HCT116 (cell line): ENCODE data around the gene PCLO. TPM values are rescaled to one million over a fixed set of nuclear protein-coding genes. Genes with fewer than 3 reads are reported as not detected.

Experiments used
- ATAC-seq: fragments of 200-7000 bp; cut with Tn5 transposase; 2 replicates; pipeline ENCODE4 v1.9.1; 2020; ENCODE audit warnings: mild to moderate bottlenecking, moderate library complexity
- BruUV-seq: library from RNA; stranded (reverse); fragments of 400-500 nt; replicated peaks from 2 replicates; lab custom pipeline; 2021; lab: Mats Ljungman, UMichigan
- CTCF ChIA-PET: fragments of 300-600 bp; sonication (Branson Sonifier 250); formaldehyde crosslinking; loops from one replicate; lab custom pipeline; 2021; ENCODE audit warnings: antibody characterized with exemption; lab: Charles Lee
- POLR2A ChIA-PET: fragments of 300-600, 350-600 bp; sonication (Branson Sonifier 250); formaldehyde crosslinking; loops from one replicate; lab custom pipeline; 2021; ENCODE audit warnings: antibody characterized with exemption; lab: Charles Lee
- RAD21 ChIA-PET, 2 experiments: fragments of 300-600 bp; sonication (Branson Sonifier 250); formaldehyde crosslinking; loops; one replicate each; lab custom pipeline; 2023; ENCODE audit warnings: low total read pairs in 2 of 2; ENCODE audit not compliant: uncharacterized antibody in 2 of 2, unreplicated experiment in 2 of 2, low non-redundant PET in 1 of 2; lab: Charles Lee
- DNase-seq: peaks from one replicate; pipeline ENCODE4 v3.0.0-alpha.2; 2010; ENCODE audit warnings: low read depth, low spot score
- H2AFZ ChIP-seq: fragments of 200-600 bp; shearing (Covaris generic), sonication (generic); 2 replicates; pipeline ENCODE4 v1.6.1; 2017; ENCODE audit warnings: low read depth, mixed run types, mixed read lengths, antibody characterized with exemption, low read length; ENCODE audit not compliant: poor library complexity, severe bottlenecking
- H3K27ac ChIP-seq: 2 replicates; pipeline ENCODE4 v1.5.1; 2012; ENCODE audit warnings: low read depth, low read length
- H3K27me3 ChIP-seq: fragments of 200-600 bp; sonication (generic); 2 replicates; pipeline ENCODE4 v1.6.1; 2016; ENCODE audit warnings: mixed run types, low read length, mixed read lengths; ENCODE audit not compliant: insufficient read depth
- H3K36me3 ChIP-seq, 2 experiments: fragments of 200-500 bp in 1 of 2; fragments of 200-600 bp in 1 of 2; sonication (Bioruptor generic) in 1 of 2; sonication (generic) in 1 of 2; 2 replicates each; pipeline versions ENCODE4 v1.5.1 to v1.6.1; 2014 to 2016; ENCODE audit warnings: low read length in 2 of 2, inconsistent platforms in 1 of 2, mixed read lengths in 1 of 2, mixed run types in 1 of 2; ENCODE audit not compliant: insufficient read depth in 2 of 2, control insufficient read depth in 1 of 2
- H3K4me1 ChIP-seq, 2 experiments: fragments of 200-600 bp in 1 of 2; sonication (generic) in 1 of 2; 2 replicates each; pipeline versions ENCODE4 v1.5.1 to v1.6.1; 2012 to 2017; ENCODE audit warnings: low read length in 2 of 2, inconsistent platforms in 1 of 2, mild to moderate bottlenecking in 1 of 2, mixed read lengths in 1 of 2, mixed run types in 1 of 2, moderate library complexity in 1 of 2; ENCODE audit not compliant: insufficient read depth in 2 of 2, control insufficient read depth in 1 of 2
- H3K4me2 ChIP-seq: fragments of 200-600 bp; sonication (generic); 2 replicates; pipeline ENCODE4 v1.6.1; 2017; ENCODE audit warnings: mixed run types, low read length, mixed read lengths
- H3K4me3 ChIP-seq, 2 experiments: fragments of 200-600 bp in 1 of 2; sonication (generic) in 1 of 2; replicated peaks in 1 of 2; 2 replicates each; pipeline ENCODE4 v1.5.1; 2011 to 2016; ENCODE audit warnings: low read length in 2 of 2, control low read depth in 1 of 2, low read depth in 1 of 2, mild to moderate bottlenecking in 1 of 2, mixed read lengths in 1 of 2, mixed run types in 1 of 2
- H3K79me2 ChIP-seq: fragments of 200-600 bp; sonication (generic); 2 replicates; pipeline ENCODE4 v1.6.1; 2017; ENCODE audit warnings: mild to moderate bottlenecking, mixed run types, low read length, moderate library complexity, mixed read lengths; ENCODE audit not compliant: insufficient read depth
- H3K9ac ChIP-seq: fragments of 200-600 bp; sonication (generic); 2 replicates; pipeline ENCODE4 v1.6.1; 2016; ENCODE audit warnings: low read length, mixed read lengths
- H3K9me2 ChIP-seq: fragments of 200-600 bp; sonication (generic), shearing (Covaris generic); 2 replicates; pipeline ENCODE4 v1.6.1; 2017; ENCODE audit warnings: mixed run types, mild to moderate bottlenecking, moderate library complexity; ENCODE audit not compliant: insufficient read depth
- H3K9me3 ChIP-seq, 2 experiments: fragments of 200-500 bp in 1 of 2; fragments of 200-600 bp in 1 of 2; sonication (Bioruptor generic) in 1 of 2; sonication (generic) in 1 of 2; 2 replicates each; pipeline ENCODE4 v1.6.1; 2014 to 2017; ENCODE audit warnings: low read length in 2 of 2, mixed read lengths in 2 of 2, inconsistent platforms in 1 of 2, low read depth in 1 of 2, mild to moderate bottlenecking in 1 of 2, mixed run types in 1 of 2, moderate library complexity in 1 of 2; ENCODE audit not compliant: control insufficient read depth in 1 of 2, insufficient read depth in 1 of 2
- H4K20me1 ChIP-seq: fragments of 200-600 bp; sonication (generic), shearing (Covaris generic); 2 replicates; pipeline ENCODE4 v1.6.1; 2017; ENCODE audit warnings: mixed run types, mild to moderate bottlenecking, moderate library complexity; ENCODE audit not compliant: insufficient read depth
- CBX3 ChIP-seq: IDR thresholded peaks from 2 replicates; pipeline ENCODE4 v1.6.1; 2012; ENCODE audit warnings: low read depth
- CEBPB ChIP-seq: IDR thresholded peaks from 2 replicates; pipeline ENCODE4 v1.6.1; 2012; ENCODE audit warnings: low read depth
- CTCF ChIP-seq, 3 experiments: fragments of 200-600 bp in 1 of 3; sonication (generic) in 1 of 3; IDR thresholded peaks in 2 of 3; conservative IDR thresholded peaks in 1 of 3; 2 replicates each; pipeline ENCODE4 v1.5.1; 2012 to 2017; ENCODE audit warnings: low read depth in 2 of 3, low read length in 2 of 3, antibody characterized with exemption in 1 of 3, borderline replicate concordance in 1 of 3, control low read depth in 1 of 3, mild to moderate bottlenecking in 1 of 3, mixed read lengths in 1 of 3, mixed run types in 1 of 3, moderate library complexity in 1 of 3; ENCODE audit not compliant: insufficient read depth in 1 of 3
- EGR1 ChIP-seq: IDR thresholded peaks from 2 replicates; pipeline ENCODE4 v1.6.1; 2012; ENCODE audit warnings: low read depth
- EZH2 ChIP-seq: fragments of 200-600 bp; sonication (generic); IDR thresholded peaks from 2 replicates; pipeline ENCODE4 v1.6.1; 2017; ENCODE audit warnings: antibody characterized with exemption, mixed run types
- EZH2phosphoT487 ChIP-seq: fragments of 200-600 bp; IDR thresholded peaks from 2 replicates; pipeline ENCODE4 v1.6.1; 2018; ENCODE audit warnings: antibody characterized with exemption, borderline replicate concordance
- JUND ChIP-seq: IDR thresholded peaks from 2 replicates; pipeline ENCODE4 v1.6.1; 2012
- MAX ChIP-seq: IDR thresholded peaks from 2 replicates; pipeline ENCODE4 v1.6.1; 2012
- POLR2A ChIP-seq: IDR thresholded peaks from 2 replicates; pipeline ENCODE4 v1.7.0; 2011; ENCODE audit warnings: borderline replicate concordance; ENCODE audit not compliant: insufficient read depth, insufficient read length; ENCODE audit errors: extremely low read depth
- POLR2AphosphoS5 ChIP-seq: IDR thresholded peaks from 2 replicates; pipeline ENCODE4 v1.6.1; 2011; ENCODE audit warnings: mild to moderate bottlenecking, low read depth, low read length, moderate library complexity
- RAD21 ChIP-seq: IDR thresholded peaks from 2 replicates; pipeline ENCODE4 v1.6.1; 2012; ENCODE audit warnings: low read depth, mild to moderate bottlenecking
- SIN3A ChIP-seq: IDR thresholded peaks from 2 replicates; pipeline ENCODE4 v1.6.1; 2012; ENCODE audit warnings: low read depth
- SP1 ChIP-seq: IDR thresholded peaks from 2 replicates; pipeline ENCODE4 v1.6.1; 2012; ENCODE audit warnings: low read depth
- TCF7L2 ChIP-seq: IDR thresholded peaks from 2 replicates; pipeline ENCODE4 v1.7.0; 2011; ENCODE audit warnings: borderline replicate concordance, inconsistent platforms; ENCODE audit not compliant: insufficient read depth, insufficient read length; ENCODE audit errors: extremely low read depth
- YY1 ChIP-seq: IDR thresholded peaks from 2 replicates; pipeline ENCODE4 v1.6.1; 2011; ENCODE audit warnings: low read length, low read depth, moderate library complexity, mild to moderate bottlenecking; ENCODE audit not compliant: insufficient replicate concordance; ENCODE audit errors: extremely low read depth
- ZBTB33 ChIP-seq: IDR thresholded peaks from 2 replicates; pipeline ENCODE4 v1.6.1; 2011; ENCODE audit warnings: mild to moderate bottlenecking, low read length, moderate library complexity; ENCODE audit not compliant: insufficient replicate concordance; ENCODE audit errors: extremely low read depth
- ZFX ChIP-seq: fragments of 450-650 bp; IDR thresholded peaks from 2 replicates; pipeline ENCODE4 v1.6.1; 2017
- ZNF274 ChIP-seq: fragments of 200-500 bp; sonication (Bioruptor generic); IDR thresholded peaks from 2 replicates; pipeline ENCODE4 v1.6.1; 2014; ENCODE audit warnings: mild to moderate bottlenecking, low read depth, low read length, inconsistent platforms
- intact Hi-C: fragments of 100-400 bp; cut with micrococcal nuclease; formaldehyde crosslinking; loops from 2 replicates; pipeline ENCODE4 v1.10.0; 2022
- total RNA-seq: library from RNA; stranded (reverse); gene quantifications from one replicate; pipeline ENCODE4 v1.2.1, GENCODE V29; 2021; ENCODE audit not compliant: unreplicated experiment

PCLO gene
- total RNA-seq, 1 experiment from 2014 or later = 2.4 TPM

GRCh38 chr7:82705517-82706260, 457.0 kb downstream of the PCLO start:
- no peak overlapping the region for H3K4me2 ChIP-seq
- H3K79me2 ChIP-seq = no peaks in the 10 kb centered on the region
- peaks cover 3 to 4% of the 10 kb centered on the region in 2 experiments; a peak in 3 of 4 replicates for H3K4me1 ChIP-seq
- H2AFZ ChIP-seq = no peak overlapping the region
- no peak for TF ChIP-seq YY1
- TF ChIP-seq CEBPB = no peak
- no peak for TF ChIP-seq ZNF274
- no peak for TF ChIP-seq TCF7L2
- TF ChIP-seq MAX = no peak
- TF ChIP-seq SP1 = no peak
- no peak for TF ChIP-seq ZFX
- ChIA-PET POLR2A (no interaction called here), RAD21 (no interaction called here), CTCF (no interaction called here)
- no TSS peak for BruUV-seq
- H4K20me1 ChIP-seq = no peaks in the 10 kb centered on the region
- H3K9me2 ChIP-seq = peaks cover 3% of the 10 kb centered on the region; the same call in 1 of the 2 replicates
- H3K4me3 ChIP-seq = no peak overlapping the region
- intact Hi-C loops = no loop called here
- no peaks in the 10 kb centered on the region for H3K27me3 ChIP-seq
- H3K9ac ChIP-seq = no peak overlapping the region
- no peak overlapping the region for H3K27ac ChIP-seq
- no peaks in the 10 kb centered on the region for H3K36me3 ChIP-seq
- no peaks in the 10 kb centered on the region for H3K9me3 ChIP-seq
- ATAC-seq (no peak), DNase-seq (no peak)

- no peak overlapping the region for H3K27ac ChIP-seq
- RAD21 ChIA-PET = no interaction called here
- no peak overlapping the region for H3K4me2 ChIP-seq
- BruUV-seq = no TSS peak
- DNase-seq (no peak), ATAC-seq (no peak)
- POLR2A ChIA-PET = no interaction called here
- intact Hi-C loops = no loop called here
- H3K4me3 ChIP-seq = no peak overlapping the region
- CTCF ChIA-PET = interaction anchor here (0.5 kb wide), 1 partner anchor 21 kb away, joined by 3 read pairs; no protein-coding TSS in a partner anchor
- H3K9ac ChIP-seq = no peak overlapping the region
- H3K36me3 ChIP-seq = no peaks in the 10 kb centered on the region
- H4K20me1 ChIP-seq = no peaks in the 10 kb centered on the region
- peaks cover 16 to 20% of the 10 kb centered on the region in 2 experiments; a peak in 3 of 4 replicates for H3K4me1 ChIP-seq
- peaks cover 3% of the 10 kb centered on the region; the same call in 1 of the 2 replicates for H3K9me2 ChIP-seq
- H3K9me3 ChIP-seq = no peaks in the 10 kb centered on the region
- no peak overlapping the region for H2AFZ ChIP-seq
- no peaks in the 10 kb centered on the region for H3K79me2 ChIP-seq
- no peaks in the 10 kb centered on the region for H3K27me3 ChIP-seq
- TF ChIP-seq SIN3A (no peak), JUND (no peak), ZBTB33 (no peak), POLR2A (no peak), CEBPB (no peak), CBX3 (no peak), EZH2phosphoT487 (no peak), RAD21 (no peak), POLR2AphosphoS5 (no peak), CTCF (IDR thresholded peaks at IDR 0.05 in 2 of 3, conservative IDR thresholded peaks at IDR 0.05 in 1 of 3; ENCODE audit: borderline replicate concordance in 1 of 3, insufficient read depth in 1 of 3, low read depth in 2 of 3, low read length in 2 of 3) (no peak), EZH2 (no peak), EGR1 (no peak)
Observed at GRCh38 chr7:82704121-82704520, 458.6 kb downstream of the PCLO start.
